NCI-H2196 treated with DMSO at 0.1 percent for 48 hours (cell line): ENCODE measurements around the gene MYO3B.

Source experiments
- DNase-seq: peaks from one replicate; lab custom pipeline; 2025; ENCODE audit not compliant: unreplicated experiment; lab: John Stamatoyannopoulos, UW

The MYO3B gene

DNA sequence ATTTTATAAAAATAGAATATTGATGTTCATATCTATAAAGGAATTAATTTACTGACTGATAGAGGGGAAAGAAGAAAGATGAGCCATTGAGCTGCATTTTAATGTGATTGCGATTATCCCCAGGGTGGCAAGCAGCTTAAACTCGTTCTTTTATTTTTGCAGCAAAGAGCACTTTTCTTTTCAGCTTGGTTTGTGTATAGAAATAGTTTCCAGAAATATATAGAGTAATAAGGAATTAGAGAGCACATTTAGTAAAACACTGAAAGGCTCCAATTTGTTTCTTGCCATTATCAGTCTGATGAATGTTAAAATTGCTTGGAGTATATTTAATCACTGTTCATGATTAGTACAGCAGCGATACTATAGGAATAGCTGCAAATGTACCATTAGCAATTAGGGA is 119.5 kb downstream of the MYO3B start:
- DNase-seq = no peak

GRCh38 chr2:170298115-170298514 is 120.2 kb downstream of the MYO3B start:
- DNase-seq = no peak

GRCh38 chr2:170298861-170299429 is 121.0 kb downstream of the MYO3B start:
- no peak for DNase-seq

- DNase-seq = no peak
These were observed 123.0 kb downstream of the MYO3B start for GRCh38 chr2:170300993-170301392.

GRCh38 chr2:170301626-170302025 is 123.7 kb downstream of the MYO3B start:
- no peak for DNase-seq

- DNase-seq = no peak
These were observed 127.8 kb downstream of the MYO3B start for GRCh38 chr2:170305711-170306110.

DNA sequence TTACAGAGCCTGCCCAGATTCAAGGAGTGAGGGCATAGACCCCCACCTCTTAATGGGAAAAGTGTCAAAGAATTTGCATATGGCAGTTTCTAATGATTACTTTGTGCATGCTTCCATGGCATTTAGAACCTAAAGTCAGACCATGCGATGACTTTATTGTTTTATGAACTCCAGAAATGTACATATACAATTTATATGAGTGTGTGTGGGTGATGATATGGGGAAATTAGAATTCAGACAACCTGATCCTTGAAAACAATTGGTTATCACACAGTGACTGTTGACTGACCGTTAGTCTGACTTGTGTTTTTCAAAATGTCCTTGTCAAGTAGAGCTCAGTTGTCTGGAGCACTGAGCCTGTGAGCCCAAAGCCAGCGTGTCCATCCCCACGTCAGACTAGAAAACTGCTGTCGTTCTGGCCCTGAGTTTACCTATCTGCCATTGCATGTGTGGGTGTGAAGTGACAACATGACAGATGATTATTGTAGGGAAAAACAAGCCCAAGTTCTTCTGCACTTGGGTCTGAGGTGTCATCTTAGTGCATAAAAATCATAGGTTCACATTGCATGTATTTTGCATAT is 128.4 kb downstream of the MYO3B start:
- no peak for DNase-seq

GRCh38 chr2:170307052-170307451 is 129.1 kb downstream of the MYO3B start:
- no peak for DNase-seq

- DNase-seq = no peak
These were observed 129.8 kb downstream of the MYO3B start for GRCh38 chr2:170307555-170308351.

- no peak for DNase-seq
These were observed 133.0 kb downstream of the MYO3B start for GRCh38 chr2:170310876-170311502.

DNA sequence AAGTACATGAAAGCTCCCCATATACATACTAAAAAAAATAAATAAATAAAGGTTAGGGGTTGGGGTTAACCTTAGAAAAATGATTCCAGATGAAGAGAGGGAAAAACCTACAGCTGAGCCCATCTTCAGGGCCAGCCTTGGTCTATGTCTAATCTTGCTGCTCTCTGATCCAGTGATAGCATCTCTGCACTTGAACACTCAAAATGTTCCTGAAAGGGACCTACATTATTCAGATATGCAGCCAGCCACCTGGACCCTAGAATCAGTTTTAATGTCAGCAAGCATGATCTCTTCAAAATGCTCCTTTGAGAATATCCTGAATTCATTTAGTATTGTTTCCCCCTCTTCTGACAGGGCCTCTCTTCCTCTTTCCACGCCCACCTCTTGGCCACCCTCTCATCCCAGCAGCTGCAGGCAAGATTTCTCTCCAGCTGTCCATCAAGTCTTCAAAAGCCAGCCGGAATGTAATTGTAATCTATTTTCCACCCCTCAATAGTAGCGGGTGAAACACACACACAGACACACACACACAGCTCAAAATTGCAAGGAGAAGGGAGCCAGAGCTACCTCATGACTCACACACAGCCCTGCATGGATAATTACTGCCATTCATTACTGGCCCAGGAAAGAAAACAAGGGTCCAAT is 135.5 kb downstream of the MYO3B start:
- no peak for DNase-seq

GRCh38 chr2:170313992-170314348 is 136.0 kb downstream of the MYO3B start:
- DNase-seq = no peak

GRCh38 chr2:170314744-170315447 is 136.9 kb downstream of the MYO3B start:
- no peak for DNase-seq

DNA sequence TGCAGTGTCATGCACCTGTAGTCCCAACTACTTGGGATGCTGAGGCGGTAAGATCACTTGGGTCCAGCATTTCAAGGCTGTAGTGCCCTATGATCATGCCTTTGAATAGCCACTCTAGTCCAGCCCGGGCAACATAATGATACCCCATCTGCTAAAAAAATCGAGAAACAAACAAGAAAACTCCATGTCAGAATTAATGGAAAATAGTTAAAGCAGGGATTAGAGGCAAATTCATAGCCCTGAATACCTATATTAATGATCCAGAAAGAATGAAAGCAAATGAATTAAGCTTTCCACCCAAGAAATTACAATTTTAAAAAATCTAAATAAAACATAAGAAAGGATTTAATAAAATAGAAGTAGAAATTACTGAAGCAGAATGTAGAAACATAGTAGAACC is 143.0 kb downstream of the MYO3B start:
- no peak for DNase-seq

GRCh38 chr2:170321526-170321925 is 143.6 kb downstream of the MYO3B start:
- no peak for DNase-seq

- DNase-seq = no peak
These were observed 144.3 kb downstream of the MYO3B start for GRCh38 chr2:170322140-170322766.

DNA sequence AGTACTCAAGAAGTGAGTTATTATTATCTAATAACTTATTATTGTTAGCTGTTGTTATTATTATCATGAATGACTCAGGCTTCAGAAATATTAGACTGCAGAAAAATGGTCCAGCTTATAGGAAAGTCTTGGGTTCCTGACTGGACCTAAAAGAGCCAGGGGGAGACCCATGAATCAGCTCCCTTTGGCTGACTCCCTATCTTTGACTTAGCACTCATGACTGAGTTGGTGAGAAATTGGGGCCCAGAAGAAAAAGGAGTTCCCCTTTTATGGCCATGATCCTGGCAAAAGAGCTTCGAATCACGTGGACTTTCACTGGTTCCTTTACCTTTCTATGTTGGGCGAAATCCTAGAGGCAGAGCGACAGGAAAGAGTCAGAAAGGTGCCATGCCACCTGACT is 145.8 kb downstream of the MYO3B start:
- no peak for DNase-seq

DNA sequence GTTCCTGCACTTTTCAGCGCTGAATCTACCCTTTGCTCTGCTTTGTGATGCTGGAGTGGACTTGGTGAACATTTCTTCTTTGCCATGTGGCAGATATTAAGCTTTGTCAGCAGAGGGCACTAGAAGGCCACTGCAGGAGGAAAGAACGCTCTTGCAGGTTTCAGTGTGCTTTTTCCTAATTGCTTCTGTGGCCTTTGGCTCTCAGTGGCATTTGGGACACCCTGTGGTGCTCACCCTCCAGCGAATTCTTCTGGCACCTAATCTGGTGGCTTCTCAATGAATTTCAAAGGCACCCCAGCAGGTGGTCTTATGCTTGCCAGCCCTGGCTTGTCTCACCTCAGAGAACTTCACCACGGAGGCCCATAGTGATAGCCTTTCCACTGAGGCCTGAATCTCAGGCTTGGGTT is 146.7 kb downstream of the MYO3B start:
- DNase-seq = peak; percentile 12

GRCh38 chr2:170330881-170331280 is 152.9 kb downstream of the MYO3B start:
- no peak for DNase-seq

DNA sequence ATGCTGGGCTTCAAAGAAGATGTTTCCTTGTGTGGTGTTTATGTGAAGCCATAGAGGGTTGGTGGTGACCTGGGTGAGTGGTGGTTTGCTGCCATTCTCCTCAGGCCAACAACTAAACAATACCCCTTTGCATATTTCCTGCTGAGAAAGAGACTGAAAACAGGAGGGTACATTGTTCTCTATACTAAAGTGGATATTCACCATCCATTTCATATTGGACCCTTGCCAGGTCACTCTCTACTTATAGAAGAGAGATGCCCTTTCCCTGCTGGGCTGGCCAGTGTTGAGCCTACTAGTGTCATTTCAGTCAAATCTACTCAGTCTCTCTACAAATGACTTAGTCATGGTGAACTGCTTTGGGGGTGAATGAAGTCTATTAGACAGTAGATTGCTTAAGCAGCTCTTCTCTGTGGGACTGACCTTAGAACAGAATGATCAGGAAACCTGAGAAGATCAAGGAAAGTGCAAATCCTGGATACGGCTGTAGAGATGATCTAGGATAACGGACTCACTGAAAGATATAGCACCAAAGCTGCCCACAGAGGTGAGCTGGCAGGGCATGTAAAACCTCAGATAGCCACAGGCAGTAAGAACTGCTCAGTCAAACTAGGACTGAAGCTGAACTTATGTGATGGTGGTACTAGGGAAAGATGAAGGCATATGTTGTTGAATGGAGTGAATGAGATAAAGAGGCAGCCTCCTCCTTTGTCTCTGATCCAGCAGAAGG is 154.9 kb downstream of the MYO3B start:
- no peak for DNase-seq
